GM12878 (cell line): Measurements from ENCODE around the gene PPP1CA. TPM values are rescaled to one million over a fixed set of nuclear protein-coding genes. Genes with fewer than 3 reads are reported as not detected.

Source experiments
- ATAC-seq: fragments of 200-7000 bp; cut with Tn5 transposase; 3 replicates; pipeline ENCODE4 v1.9.1; 2020; ENCODE audit warnings: mild to moderate bottlenecking, moderate library complexity
- BruUV-seq: library from RNA; stranded (reverse); fragments of 400-500 nt; replicated peaks from 2 replicates; lab custom pipeline; 2021; lab: Mats Ljungman, UMichigan
- CTCF ChIA-PET: fragments of 300-600 bp; sonication (Branson Sonifier 250); formaldehyde crosslinking; extraction: SDS; loops from one replicate; lab custom pipeline; 2021; ENCODE audit warnings: inconsistent platforms; lab: Yijun Ruan, JAX
- POLR2A ChIA-PET: fragments of 350-600 bp; formaldehyde crosslinking; extraction: SDS; loops from one replicate; lab custom pipeline; 2021; ENCODE audit warnings: inconsistent platforms; lab: Charles Lee
- RAD21 ChIA-PET: fragments of 300-600 bp; sonication (Branson Sonifier 250); formaldehyde crosslinking; loops from one replicate; lab custom pipeline; 2023; ENCODE audit warnings: antibody characterized with exemption; ENCODE audit not compliant: unreplicated experiment; lab: Charles Lee
- SMC1A ChIA-PET: fragments of 300-600 bp; sonication (Branson Sonifier 250); formaldehyde crosslinking; loops from one replicate; lab custom pipeline; 2023; ENCODE audit not compliant: unreplicated experiment, uncharacterized antibody; lab: Charles Lee
- DNase-seq: peaks from one replicate; pipeline ENCODE4 v3.0.0-alpha.2; 2011; ENCODE audit warnings: low read depth, low spot score
- FAIRE-seq: peaks from 3 replicates; lab custom pipeline; 2011; peaks lifted over from hg19 to GRCh38; lab: Jason Lieb, UNC
- H2AFZ ChIP-seq: 2 replicates; pipeline ENCODE4 v1.6.0; 2011; ENCODE audit warnings: low read depth, low read length, control low read depth; ENCODE audit not compliant: control insufficient read depth
- H3K27ac ChIP-seq: 2 replicates; pipeline ENCODE4 v1.5.1; 2011; ENCODE audit warnings: control low read depth; ENCODE audit not compliant: control insufficient read depth, insufficient read depth
- H3K27me3 ChIP-seq, 2 experiments: replicated peaks in 1 of 2; 2 replicates each; pipeline versions ENCODE4 v1.6.0 to v1.6.1; 2011; ENCODE audit warnings: low read length in 1 of 2; ENCODE audit not compliant: control insufficient read depth in 2 of 2, insufficient read depth in 2 of 2
- H3K36me3 ChIP-seq, 2 experiments: 2 replicates each; pipeline ENCODE4 v1.5.1; 2011; ENCODE audit warnings: low read length in 1 of 2; ENCODE audit not compliant: control insufficient read depth in 2 of 2, insufficient read depth in 2 of 2
- H3K4me1 ChIP-seq: 2 replicates; pipeline ENCODE4 v1.6.1; 2011; ENCODE audit warnings: mild to moderate bottlenecking, low read length, moderate library complexity, mixed read lengths; ENCODE audit not compliant: control insufficient read depth, insufficient read depth
- H3K4me2 ChIP-seq: 2 replicates; pipeline ENCODE4 v1.6.0; 2011; ENCODE audit warnings: control low read depth; ENCODE audit not compliant: control insufficient read depth, insufficient read depth
- H3K4me3 ChIP-seq: fragments of 200-600 bp; sonication (generic); 2 replicates; pipeline ENCODE4 v1.5.1; 2016
- H3K79me2 ChIP-seq: 2 replicates; pipeline ENCODE4 v1.6.0; 2011; ENCODE audit warnings: low read length; ENCODE audit not compliant: control insufficient read depth, insufficient read depth
- H3K9ac ChIP-seq: 2 replicates; pipeline ENCODE4 v1.8.0; 2011; ENCODE audit warnings: low read length, control low read depth, mixed read lengths; ENCODE audit not compliant: control insufficient read depth, insufficient read depth
- H3K9me3 ChIP-seq: replicated peaks from 3 replicates; pipeline ENCODE4 v1.5.1; 2011; ENCODE audit warnings: mild to moderate bottlenecking, low read length; ENCODE audit not compliant: control insufficient read depth, insufficient read depth
- H4K20me1 ChIP-seq: 2 replicates; pipeline ENCODE4 v1.6.0; 2011; ENCODE audit not compliant: control insufficient read depth, insufficient read depth
- CEBPB ChIP-seq, 2 experiments: fragments of 150-350 bp in 1 of 2; IDR thresholded peaks; 2 replicates each; pipeline ENCODE4 v1.6.1; 2012 to 2014; ENCODE audit warnings: low read depth in 2 of 2, low read length in 2 of 2, borderline replicate concordance in 1 of 2, inconsistent platforms in 1 of 2
- DPF2 ChIP-seq: fragments of 450-650 bp; IDR thresholded peaks from 2 replicates; pipeline ENCODE4 v1.6.1; 2017; ENCODE audit warnings: mild to moderate bottlenecking
- ETV6 ChIP-seq, 2 experiments: fragments of 450-650 bp in 1 of 2; IDR thresholded peaks in 1 of 2; conservative IDR thresholded peaks in 1 of 2; 2 replicates each; pipeline ENCODE4 v1.6.1; 2014; ENCODE audit warnings: antibody characterized with exemption in 1 of 2, borderline replicate concordance in 1 of 2, low read depth in 1 of 2, mild to moderate bottlenecking in 1 of 2, moderate library complexity in 1 of 2
- HDAC6 ChIP-seq: fragments of 200-600 bp; sonication (generic); IDR thresholded peaks from one replicate; pipeline ENCODE4 v1.8.0; 2017; ENCODE audit warnings: antibody characterized with exemption; ENCODE audit not compliant: unreplicated experiment
- KDM1A ChIP-seq: fragments of 200-600 bp; sonication (generic); IDR thresholded peaks from 2 replicates; pipeline ENCODE4 v1.6.1; 2016; ENCODE audit warnings: borderline replicate concordance
- NBN ChIP-seq: fragments of 450-650 bp; IDR thresholded peaks from 2 replicates; pipeline ENCODE4 v1.6.1; 2016
- NKRF ChIP-seq: fragments of 450-650 bp; conservative IDR thresholded peaks from 2 replicates; pipeline ENCODE4 v1.6.1; 2017; ENCODE audit warnings: mild to moderate bottlenecking, moderate library complexity
- POLR2A ChIP-seq: IDR thresholded peaks from 2 replicates; pipeline ENCODE4 v1.6.1; 2011; ENCODE audit warnings: low read depth, mild to moderate bottlenecking, low read length
- RAD51 ChIP-seq: fragments of 450-650 bp; IDR thresholded peaks from 2 replicates; pipeline ENCODE4 v1.6.1; 2016; ENCODE audit warnings: moderate library complexity, mild to moderate bottlenecking, inconsistent platforms
- RUNX3 ChIP-seq: IDR thresholded peaks from 2 replicates; pipeline ENCODE4 v1.6.1; 2012; ENCODE audit warnings: low read length, inconsistent platforms
- SKIL ChIP-seq: fragments of 450-650 bp; IDR thresholded peaks from 2 replicates; pipeline ENCODE4 v1.6.1; 2017; ENCODE audit warnings: mild to moderate bottlenecking, low read depth, inconsistent platforms; ENCODE audit not compliant: poor library complexity, severe bottlenecking
- SMAD5 ChIP-seq: IDR thresholded peaks from 2 replicates; pipeline ENCODE4 v1.6.1; 2016; ENCODE audit warnings: antibody characterized with exemption, low read depth
- TCF12 ChIP-seq: IDR thresholded peaks from 2 replicates; pipeline ENCODE4 v1.6.1; 2011; ENCODE audit warnings: low read depth, mild to moderate bottlenecking, low read length
- ZNF592 ChIP-seq: fragments of 450-650 bp; IDR thresholded peaks from 2 replicates; pipeline ENCODE4 v1.6.1; 2017; ENCODE audit warnings: mild to moderate bottlenecking, moderate library complexity
- WGBS: methylation state at CpG from one replicate; pipeline ENCODE4 v1.1.6; 2016; ENCODE audit warnings: low lambda C conversion rate; ENCODE audit not compliant: insufficient replicate concordance, insufficient coverage; ENCODE audit errors: missing lambda C conversion rate; 5-methylcytosine and 5-hydroxymethylcytosine counted together
- in situ Hi-C: fragments of 300-500 bp; cut with MboI; formaldehyde crosslinking; loops from 9 replicates; pipeline ENCODE4 v1.14.3; 2018; ENCODE audit warnings: mixed read lengths
- intact Hi-C: fragments of 100-400 bp; cut with micrococcal nuclease; formaldehyde crosslinking; loops from one replicate; pipeline ENCODE4 v1.14.2; 2022; ENCODE audit not compliant: unreplicated experiment
- polyA plus RNA-seq, 11 experiments: library from polyadenylated mRNA; depleted of rRNA in 4 of 11; unstranded in 6 of 11; stranded (reverse) in 5 of 11; fragments of >200 nt; fragmentation: Nextera tagmentation in 4 of 11; fragmentation: Illumina TruSeq in 1 of 11; extraction: Ambion mirVana in 4 of 11; extraction: Trizol in 1 of 11; gene quantifications; 1 replicate in 1 of 11; 2 replicates in 10 of 11; pipeline versions ENCODE4 v1.2.1 to v1.2.3, GENCODE V29; 2011 to 2016; ENCODE audit warnings: inconsistent platforms in 2 of 11, missing spikeins in 2 of 11, low read depth in 1 of 11
- total RNA-seq, 4 experiments: library from RNA; depleted of rRNA in 3 of 4; stranded (reverse); fragments of >200 nt in 3 of 4; fragmentation: Illumina TruSeq in 1 of 4; extraction: Trizol in 1 of 4; gene quantifications; 2 replicates each; pipeline versions ENCODE4 v1.2.1 to v1.2.3, GENCODE V29; 2013 to 2021

The PPP1CA gene
- total and polyA plus RNA-seq, 10 of the 15 experiments (the other 5 are each of a cell fraction or from before 2014, with no cell fraction given), result 26.4 to 458 (median 240) TPM

- H2AFZ ChIP-seq, result no peak overlapping the region
- RAD21 ChIA-PET, result interaction anchor here (0.6 to 7.2 kb wide), 9 partner anchors 8 to 174 kb away, joined by 5 to 112 read pairs (median 20); partner anchors contain the start of genes AIP, PITPNM1, POLD4 and PPP1CA
- H3K9me3 ChIP-seq, result no peaks in the 10 kb centered on the region
- POLR2A ChIA-PET, result interaction anchor here (0.6 to 4.7 kb wide), 15 partner anchors 8 to 153 kb away, joined by 3 to 95 read pairs (median 9); partner anchors contain the start of genes PITPNM1, POLD4, PPP1CA and RPS6KB2
- FAIRE-seq, result peak; percentile 95
- H4K20me1 ChIP-seq, result no peaks in the 10 kb centered on the region
- H3K4me1 ChIP-seq, result peaks cover 36% of the 10 kb centered on the region
- no peaks in the 10 kb centered on the region for H3K27me3 ChIP-seq
- intact Hi-C loops, result loop anchor here (2.0 to 5.0 kb wide), 4 partner anchors 32 to 70 kb away; partner anchors contain the start of genes PPP1CA, TBC1D10C and TMEM134
- peak overlapping the region; percentile 99 for H3K9ac ChIP-seq
- 2% methylated on average over 6 of the region's 6 CpGs for WGBS
- peaks cover 6 to 21% of the 10 kb centered on the region in 2 experiments; a peak in 3 of 4 replicates for H3K36me3 ChIP-seq
- SMC1A ChIA-PET, result interaction anchor here (1.0 to 4.2 kb wide), 11 partner anchors 9 to 89 kb away, joined by 3 to 46 read pairs (median 3); partner anchors contain the start of genes AIP, PITPNM1, PPP1CA and TBC1D10C
- H3K4me3 ChIP-seq, result peak overlapping the region; percentile 90
- peak; percentile 66 for ATAC-seq
- peaks cover 57% of the 10 kb centered on the region for H3K79me2 ChIP-seq
- in situ Hi-C loops, result no loop called here
- CTCF ChIA-PET, result interaction anchor here (0.5 to 4.3 kb wide), 16 partner anchors 9 to 220 kb away, joined by 3 to 53 read pairs (median 4); partner anchors contain the start of genes PPP1CA, RPS6KB2, TBC1D10C and TMEM134
- peak; percentile 75 for DNase-seq
- H3K4me2 ChIP-seq, result peak overlapping the region; percentile 71
- H3K27ac ChIP-seq, result peak overlapping the region; percentile 99
- no TSS peak for BruUV-seq
- TF ChIP-seq HDAC6 (no peak), DPF2 (0 out of 2 replicates have a peak, but pooled peaks have one; percentile 52), ZNF592 (0 out of 2 replicates have a peak, but pooled peaks have one; percentile 38), TCF12 (peak; percentile 99), RUNX3 (no peak), POLR2A (peak; percentile 38), SMAD5 (peak; percentile 56), CEBPB (IDR thresholded peaks at IDR 0.05; ENCODE audit: borderline replicate concordance in 1 of 2, low read depth in 2 of 2, low read length in 2 of 2) (no peak), ETV6 (conservative IDR thresholded peaks at IDR 0.05 in 1 of 2, IDR thresholded peaks at IDR 0.05 in 1 of 2; ENCODE audit: borderline replicate concordance in 1 of 2, low read depth in 1 of 2) (peak in 1 of 2 experiments; percentile 40; a peak in 1 of 4 replicates), NKRF (0 out of 2 replicates have a peak, but pooled peaks have one; percentile 20), NBN (peak; percentile 99), KDM1A (no peak), RAD51 (peak; percentile 18; the same call in 1 of the 2 replicates), SKIL (peak; percentile 71)
Measured at GRCh38 chr11:67436459-67437081, 34.9 kb upstream of the PPP1CA start.
